HG03139 (cell line): ENCODE measurements around the gene PLCB2.

Source experiments
- ATAC-seq: cut with Tn5 transposase; IDR thresholded peaks from one replicate; pipeline ENCODE4 v1.9.1; 2021; ENCODE audit not compliant: unreplicated experiment

PLCB2 gene

GRCh38 chr15:40306371-40306770 is 1.4 kb downstream of the PLCB2 start:
- ATAC-seq, result no peak

DNA sequence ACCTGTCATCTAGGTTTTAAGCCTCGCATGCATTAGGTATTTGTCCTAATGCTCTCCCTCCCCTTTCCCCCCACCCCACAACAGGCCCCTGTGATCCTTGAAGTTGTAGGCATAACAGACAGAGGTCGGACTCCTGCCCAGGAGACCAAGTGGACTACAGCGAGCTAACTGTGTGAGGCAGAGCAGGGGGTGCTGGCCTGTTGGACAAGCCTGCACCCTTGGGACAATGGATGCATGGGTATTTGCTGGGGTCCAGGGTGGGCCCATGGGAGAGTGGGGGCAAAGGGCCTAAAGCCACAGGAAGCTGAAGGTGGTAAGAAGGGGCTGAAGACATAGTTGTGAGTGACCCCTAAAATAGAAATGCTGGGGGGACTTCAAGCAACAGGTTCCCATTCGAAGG is 2.5 kb downstream of the PLCB2 start:
- no peak for ATAC-seq

DNA sequence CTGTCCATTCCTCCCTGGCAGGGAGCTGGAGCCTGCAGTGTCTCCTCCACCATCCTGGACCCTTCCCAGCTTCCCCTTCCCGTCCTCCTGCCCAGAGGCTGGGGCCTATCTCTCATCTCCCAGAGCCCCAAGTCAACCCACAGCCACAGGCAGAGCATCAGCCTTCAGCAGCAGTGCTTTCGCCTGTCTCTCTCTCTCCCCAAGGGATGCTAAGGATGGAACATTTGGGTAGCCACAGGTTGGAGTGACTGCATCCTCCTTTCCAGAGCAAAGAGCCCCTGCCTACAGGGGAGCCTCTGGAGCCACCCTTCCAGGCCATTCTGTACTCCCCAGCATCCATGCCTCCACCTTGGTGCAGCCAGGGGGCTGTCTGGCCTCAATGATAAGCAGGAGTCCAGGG is 4.2 kb downstream of the PLCB2 start:
- ATAC-seq, result no peak

- ATAC-seq, result no peak
These were observed 4.8 kb downstream of the PLCB2 start for GRCh38 chr15:40302981-40303380.

- no peak for ATAC-seq
These were observed 5.3 kb downstream of the PLCB2 start for GRCh38 chr15:40302288-40302886.

- no peak for ATAC-seq
These were observed 6.1 kb downstream of the PLCB2 start for GRCh38 chr15:40301467-40302179.

GRCh38 chr15:40300771-40301170 is 7.0 kb downstream of the PLCB2 start:
- no peak for ATAC-seq

GRCh38 chr15:40300367-40300766 is 7.4 kb downstream of the PLCB2 start:
- no peak for ATAC-seq

- ATAC-seq, result no peak
These were observed 9.4 kb downstream of the PLCB2 start for GRCh38 chr15:40298216-40298935.

GRCh38 chr15:40297356-40297755 is 10.4 kb downstream of the PLCB2 start:
- no peak for ATAC-seq

DNA sequence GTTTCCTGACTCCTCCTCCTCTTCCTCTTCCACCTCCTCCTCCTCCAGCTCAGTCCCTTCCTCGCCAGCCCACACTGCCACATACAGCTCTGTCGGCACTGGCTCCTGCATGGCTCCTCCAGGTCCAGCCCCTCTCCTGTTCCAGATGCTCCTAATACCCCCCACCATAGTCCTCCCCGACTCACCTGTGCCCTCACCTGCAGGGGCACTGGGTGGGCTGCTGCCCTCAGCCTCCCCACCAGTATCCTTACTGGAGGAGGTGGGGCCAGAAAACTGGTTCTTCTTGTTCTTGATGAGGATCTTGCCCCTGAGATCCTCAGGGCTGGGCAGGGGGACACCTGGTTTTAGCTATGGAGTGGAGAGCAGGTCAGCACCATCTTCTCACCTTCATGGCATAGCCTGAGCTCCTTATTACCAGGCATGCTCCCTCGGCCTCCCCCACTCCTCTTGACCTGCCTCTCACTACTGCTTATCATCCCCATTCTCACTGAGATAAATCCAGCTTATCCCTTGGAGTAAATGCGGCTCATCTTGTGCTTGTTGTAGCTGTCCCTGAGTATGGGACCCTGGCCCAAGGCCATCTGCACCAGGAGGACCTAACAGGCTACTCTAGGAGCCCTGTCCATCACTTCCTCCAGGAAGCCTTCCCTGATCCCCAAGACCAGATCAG is 11.0 kb downstream of the PLCB2 start:
- ATAC-seq, result no peak

GRCh38 chr15:40295877-40296560 is 11.7 kb downstream of the PLCB2 start:
- ATAC-seq, result no peak

- no peak for ATAC-seq
These were observed 12.4 kb downstream of the PLCB2 start for GRCh38 chr15:40295297-40295696.

DNA sequence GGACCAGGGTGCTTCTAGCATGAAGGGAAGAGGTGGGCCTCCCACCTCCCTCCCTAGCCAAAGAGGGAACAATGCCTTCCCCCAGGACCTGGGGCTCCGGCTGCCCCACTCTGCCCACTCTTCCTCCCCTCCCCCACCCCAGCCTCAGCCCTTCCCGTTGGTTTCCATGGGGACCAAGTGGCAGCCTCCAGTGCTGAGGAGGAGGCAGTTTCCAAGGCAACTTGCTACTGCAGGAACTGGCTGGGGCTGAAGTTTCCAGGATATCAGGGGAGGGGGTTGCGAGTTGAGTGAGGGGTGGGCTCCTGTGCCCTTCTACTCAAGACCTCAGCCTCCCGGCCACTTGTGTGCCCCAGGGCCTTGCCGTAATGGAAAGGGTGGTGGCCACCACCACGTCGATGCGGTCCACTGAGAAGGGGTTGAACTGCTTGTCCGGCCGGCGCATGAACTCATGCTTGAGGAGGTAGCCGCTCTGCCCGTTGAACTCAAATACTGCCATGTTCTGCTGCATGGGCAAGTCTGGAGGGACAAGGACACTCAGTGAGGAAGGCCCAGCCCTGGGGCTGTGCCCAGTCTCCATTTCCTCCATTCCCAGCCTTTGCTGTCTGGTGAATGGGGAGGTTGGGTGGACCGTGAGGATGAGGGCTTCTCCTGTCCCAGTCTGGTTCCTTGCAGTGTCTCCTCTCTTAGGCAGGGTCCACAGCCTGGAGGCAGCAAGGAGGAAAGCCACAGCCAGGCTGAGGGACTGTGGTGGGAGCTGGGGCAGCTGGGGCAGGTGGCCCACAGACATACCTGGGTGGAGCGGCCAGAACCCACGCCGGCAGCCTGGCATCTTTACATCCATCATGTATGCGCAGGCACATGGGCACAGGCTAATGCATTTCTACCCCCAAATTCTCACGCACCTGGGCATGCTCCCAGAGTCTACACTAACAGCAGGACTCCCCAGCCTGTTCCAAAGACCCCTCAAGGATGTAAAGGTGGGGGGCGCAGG is 13.5 kb downstream of the PLCB2 start:
- ATAC-seq, result no peak

- no peak for ATAC-seq
These were observed 14.7 kb downstream of the PLCB2 start for GRCh38 chr15:40293006-40293405.

DNA sequence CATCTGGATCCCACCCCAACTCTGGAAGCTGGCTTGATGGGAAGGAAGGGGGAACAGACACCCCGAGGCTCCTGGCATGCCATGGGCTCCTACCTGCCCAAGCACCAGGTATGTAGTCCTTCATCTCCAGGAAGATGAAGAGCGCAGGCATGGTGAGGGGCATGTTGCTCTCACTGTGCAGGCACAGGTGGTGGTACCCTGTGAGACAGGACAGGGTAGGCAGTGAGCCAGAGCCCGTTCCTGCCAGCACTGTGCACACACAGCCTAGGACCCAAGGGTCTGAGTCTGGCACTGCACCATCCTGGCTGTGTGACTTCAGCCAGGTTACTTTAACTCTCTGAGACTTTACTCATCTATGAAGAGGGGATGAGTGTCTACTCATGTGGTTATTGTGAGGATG is 15.5 kb downstream of the PLCB2 start:
- no peak for ATAC-seq

DNA sequence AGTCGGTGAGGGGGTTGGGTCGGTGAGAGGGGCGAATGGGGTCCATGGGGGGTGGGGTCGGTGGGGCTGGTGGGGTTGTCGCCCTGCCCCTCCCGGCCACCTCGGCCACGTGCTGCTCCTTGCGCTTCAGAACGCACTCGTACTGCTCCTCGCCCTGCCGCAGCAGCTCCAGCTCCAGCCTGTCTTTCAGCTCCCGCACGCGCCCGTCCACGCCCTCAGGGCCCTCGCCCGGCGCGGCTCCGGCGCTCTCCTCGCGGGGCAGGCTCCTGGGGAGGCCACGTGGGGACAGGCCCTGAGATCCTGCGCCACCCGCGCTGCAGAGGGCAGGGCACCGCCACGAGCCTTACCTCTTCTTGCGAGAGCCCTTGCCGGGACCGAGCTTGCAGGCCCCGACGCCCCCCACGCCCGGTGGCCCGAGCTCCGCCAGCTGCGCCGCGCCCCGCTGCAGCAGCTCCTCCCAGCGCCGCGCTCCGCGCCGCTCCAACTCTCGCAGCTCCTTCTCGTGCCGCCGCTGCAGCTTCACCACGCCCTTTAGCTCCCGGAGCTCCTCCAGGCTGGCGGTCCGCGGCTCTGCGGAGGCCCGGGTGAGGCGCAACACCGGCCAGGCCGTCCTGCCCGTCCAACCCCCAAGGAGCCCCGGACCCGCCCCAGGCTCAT is 16.7 kb downstream of the PLCB2 start:
- ATAC-seq, result no peak

- ATAC-seq, result no peak
These were observed 17.2 kb downstream of the PLCB2 start for GRCh38 chr15:40290545-40290917.

DNA sequence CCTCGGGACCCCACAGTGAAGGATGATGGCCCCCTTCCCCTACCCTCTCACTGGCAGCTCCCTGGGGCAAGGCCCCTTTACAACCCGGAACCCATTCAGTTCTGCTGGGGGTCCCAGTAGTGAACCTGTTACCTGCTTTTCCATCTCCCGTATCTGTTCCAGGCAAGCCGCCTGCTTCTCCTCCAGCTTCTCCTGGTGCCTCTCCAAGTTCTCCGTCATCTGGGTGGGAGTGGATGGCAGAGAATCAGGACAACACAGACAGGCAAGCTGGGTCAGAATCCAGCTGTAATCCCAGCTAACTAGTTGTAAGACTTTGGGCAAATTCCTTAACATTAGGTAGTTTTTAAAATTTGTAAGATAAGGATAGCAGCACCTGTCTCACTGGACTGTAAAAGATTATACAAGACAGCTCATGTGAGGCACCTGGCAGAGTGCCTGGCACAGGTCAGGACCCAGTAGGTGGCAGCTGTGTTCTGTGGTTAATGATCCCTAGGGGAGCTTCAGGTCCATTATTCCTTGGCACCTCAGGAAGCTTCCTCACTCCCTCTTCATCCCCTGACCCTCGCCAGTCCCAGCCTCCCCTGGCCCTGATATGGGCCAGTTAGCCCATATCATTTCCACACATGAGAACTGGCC is 18.5 kb downstream of the PLCB2 start:
- ATAC-seq, result no peak
